ENCODE data around the gene PPP5C.

The PPP5C gene

GRCh38 chr19:46341937-46342336, 5.0 kb upstream of the PPP5C start:
- no peak for TF ChIP-seq RAD21 (IDR thresholded peaks at IDR 0.05; ENCODE audit: low read depth)
- TF ChIP-seq USF1 (IDR thresholded peaks at IDR 0.05) = no peak
- TF ChIP-seq MAX (IDR thresholded peaks at IDR 0.05) = no peak
- TF ChIP-seq REST (IDR thresholded peaks at IDR 0.05; ENCODE audit: low read depth) = no peak
- TF ChIP-seq TEAD4 (IDR thresholded peaks at IDR 0.05) = no peak
- TF ChIP-seq TCF12 (IDR thresholded peaks at IDR 0.05; ENCODE audit: low read depth) = no peak
- TF ChIP-seq CEBPB (IDR thresholded peaks at IDR 0.05) = no peak
- no peak for TF ChIP-seq TAF1 (IDR thresholded peaks at IDR 0.05; ENCODE audit: low read depth)
- no peak for TF ChIP-seq CREB1 (IDR thresholded peaks at IDR 0.05; ENCODE audit: low read depth)
- no peak for TF ChIP-seq EP300 (IDR thresholded peaks at IDR 0.05; ENCODE audit: borderline replicate concordance)
- TF ChIP-seq NFIC (IDR thresholded peaks at IDR 0.05) = no peak
- TF ChIP-seq ZBTB7A (IDR thresholded peaks at IDR 0.05; ENCODE audit: low read depth) = no peak
- TF ChIP-seq FOXM1 (IDR thresholded peaks at IDR 0.05; ENCODE audit: borderline replicate concordance, low read depth) = no peak
- no peak for TF ChIP-seq YY1 (IDR thresholded peaks at IDR 0.05; ENCODE audit: low read depth)
- no peak for TF ChIP-seq EGR1 (IDR thresholded peaks at IDR 0.05)

- TF ChIP-seq NFIC (IDR thresholded peaks at IDR 0.05) = no peak
- TF ChIP-seq TEAD4 (IDR thresholded peaks at IDR 0.05) = no peak
- TF ChIP-seq REST (IDR thresholded peaks at IDR 0.05; ENCODE audit: low read depth) = no peak
- TF ChIP-seq RAD21 (IDR thresholded peaks at IDR 0.05; ENCODE audit: low read depth) = no peak
- no peak for TF ChIP-seq EGR1 (IDR thresholded peaks at IDR 0.05)
- no peak for TF ChIP-seq ZBTB7A (IDR thresholded peaks at IDR 0.05; ENCODE audit: low read depth)
These were observed 2.5 kb upstream of the PPP5C start for GRCh38 chr19:46344363-46344762.

GRCh38 chr19:46345157-46345556, 1.7 kb upstream of the PPP5C start:
- TF ChIP-seq TCF12 (IDR thresholded peaks at IDR 0.05; ENCODE audit: low read depth) (no peak), TEAD4 (IDR thresholded peaks at IDR 0.05) (no peak), YY1 (IDR thresholded peaks at IDR 0.05; ENCODE audit: low read depth) (no peak), MAX (IDR thresholded peaks at IDR 0.05) (no peak), RAD21 (IDR thresholded peaks at IDR 0.05; ENCODE audit: low read depth) (no peak)

GRCh38 chr19:46347572-46347883, 641 bp downstream of the PPP5C start:
- TF ChIP-seq NFIC (IDR thresholded peaks at IDR 0.05) = no peak

- TF ChIP-seq TAF1 (IDR thresholded peaks at IDR 0.05; ENCODE audit: low read depth) (no peak), MAX (IDR thresholded peaks at IDR 0.05) (no peak), EP300 (IDR thresholded peaks at IDR 0.05; ENCODE audit: borderline replicate concordance) (no peak), USF1 (IDR thresholded peaks at IDR 0.05) (no peak), ZBTB7A (IDR thresholded peaks at IDR 0.05; ENCODE audit: low read depth) (no peak), REST (IDR thresholded peaks at IDR 0.05; ENCODE audit: low read depth) (no peak), EGR1 (IDR thresholded peaks at IDR 0.05) (no peak), RAD21 (IDR thresholded peaks at IDR 0.05; ENCODE audit: low read depth) (no peak), FOXM1 (IDR thresholded peaks at IDR 0.05; ENCODE audit: borderline replicate concordance, low read depth) (no peak)
These were observed 1.1 kb downstream of the PPP5C start for GRCh38 chr19:46347985-46348384.
